IPS-15b (cell line): ENCODE results near the gene PTPRB.

ENCODE experiments used
- H3K27me3 ChIP-seq: one replicate; pipeline ENCODE4 v1.6.1; 2013; ENCODE audit warnings: low read length; ENCODE audit not compliant: control insufficient read depth, insufficient read depth
- H3K36me3 ChIP-seq: one replicate; pipeline ENCODE4 v1.6.1; 2013; ENCODE audit warnings: low read length; ENCODE audit not compliant: control insufficient read depth, insufficient read depth
- H3K4me1 ChIP-seq: one replicate; pipeline ENCODE4 v1.6.1; 2013; ENCODE audit warnings: mild to moderate bottlenecking, low read length; ENCODE audit not compliant: control insufficient read depth, insufficient read depth
- H3K4me3 ChIP-seq: one replicate; pipeline ENCODE4 v1.5.1; 2013; ENCODE audit warnings: low read depth, low read length
- H3K9ac ChIP-seq: one replicate; pipeline ENCODE4 v1.6.1; 2013; ENCODE audit warnings: low read depth, mild to moderate bottlenecking, low read length
- H3K9me3 ChIP-seq: one replicate; pipeline ENCODE4 v1.6.1; 2013; ENCODE audit warnings: mild to moderate bottlenecking, low read length; ENCODE audit not compliant: control insufficient read depth, insufficient read depth

Gene PTPRB

GRCh38 chr12:70640901-70641300 lies 3.7 kb upstream of the PTPRB start:
- H3K4me1 ChIP-seq, result no peaks in the 10 kb centered on the region
- no peaks in the 10 kb centered on the region for H3K36me3 ChIP-seq
- no peak overlapping the region for H3K9ac ChIP-seq
- no peaks in the 10 kb centered on the region for H3K9me3 ChIP-seq
- H3K27me3 ChIP-seq, result no peaks in the 10 kb centered on the region
- no peak overlapping the region for H3K4me3 ChIP-seq

GRCh38 chr12:70639535-70639934 lies 2.3 kb upstream of the PTPRB start:
- no peaks in the 10 kb centered on the region for H3K9me3 ChIP-seq
- no peak overlapping the region for H3K4me3 ChIP-seq
- H3K9ac ChIP-seq, result no peak overlapping the region
- H3K27me3 ChIP-seq, result no peaks in the 10 kb centered on the region
- no peaks in the 10 kb centered on the region for H3K36me3 ChIP-seq
- no peaks in the 10 kb centered on the region for H3K4me1 ChIP-seq

- Histone ChIP-seq H3K27me3 (no peaks in the 10 kb centered on the region), H3K4me3 (no peak overlapping the region), H3K9me3 (no peaks in the 10 kb centered on the region), H3K36me3 (no peaks in the 10 kb centered on the region), H3K4me1 (no peaks in the 10 kb centered on the region), H3K9ac (no peak overlapping the region)
Observed at GRCh38 chr12:70638639-70639360, 1.6 kb upstream of the PTPRB start.

GRCh38 chr12:70635755-70636154 lies 1.5 kb downstream of the PTPRB start:
- H3K36me3 ChIP-seq, result no peaks in the 10 kb centered on the region
- H3K9me3 ChIP-seq, result no peaks in the 10 kb centered on the region
- H3K9ac ChIP-seq, result no peak overlapping the region
- no peaks in the 10 kb centered on the region for H3K4me1 ChIP-seq
- no peaks in the 10 kb centered on the region for H3K27me3 ChIP-seq
- no peak overlapping the region for H3K4me3 ChIP-seq

- Histone ChIP-seq H3K9ac (no peak overlapping the region), H3K27me3 (no peaks in the 10 kb centered on the region), H3K9me3 (no peaks in the 10 kb centered on the region), H3K4me1 (no peaks in the 10 kb centered on the region), H3K4me3 (no peak overlapping the region), H3K36me3 (no peaks in the 10 kb centered on the region)
Observed at GRCh38 chr12:70628701-70629480, 8.3 kb downstream of the PTPRB start.

- Histone ChIP-seq H3K9me3 (no peaks in the 10 kb centered on the region), H3K4me3 (no peak overlapping the region), H3K36me3 (no peaks in the 10 kb centered on the region), H3K27me3 (no peaks in the 10 kb centered on the region), H3K9ac (no peak overlapping the region), H3K4me1 (no peaks in the 10 kb centered on the region)
Observed at GRCh38 chr12:70627677-70628076, 9.6 kb downstream of the PTPRB start.

- H3K9me3 ChIP-seq, result no peaks in the 10 kb centered on the region
- H3K9ac ChIP-seq, result no peak overlapping the region
- H3K36me3 ChIP-seq, result no peaks in the 10 kb centered on the region
- H3K4me1 ChIP-seq, result no peaks in the 10 kb centered on the region
- no peaks in the 10 kb centered on the region for H3K27me3 ChIP-seq
- H3K4me3 ChIP-seq, result no peak overlapping the region
Observed at GRCh38 chr12:70626180-70626579, 11.0 kb downstream of the PTPRB start.

GRCh38 chr12:70619471-70620152 lies 17.6 kb downstream of the PTPRB start:
- no peak overlapping the region for H3K9ac ChIP-seq
- H3K9me3 ChIP-seq, result no peaks in the 10 kb centered on the region
- no peak overlapping the region for H3K4me3 ChIP-seq
- no peaks in the 10 kb centered on the region for H3K27me3 ChIP-seq
- H3K36me3 ChIP-seq, result no peaks in the 10 kb centered on the region
- H3K4me1 ChIP-seq, result peaks cover 7% of the 10 kb centered on the region

GRCh38 chr12:70618371-70618770 lies 18.9 kb downstream of the PTPRB start:
- Histone ChIP-seq H3K9ac (no peak overlapping the region), H3K27me3 (no peaks in the 10 kb centered on the region), H3K36me3 (no peaks in the 10 kb centered on the region), H3K4me1 (peaks cover 10% of the 10 kb centered on the region), H3K4me3 (no peak overlapping the region), H3K9me3 (no peaks in the 10 kb centered on the region)

- Histone ChIP-seq H3K36me3 (no peaks in the 10 kb centered on the region), H3K27me3 (no peaks in the 10 kb centered on the region), H3K9ac (no peak overlapping the region), H3K9me3 (no peaks in the 10 kb centered on the region), H3K4me3 (no peak overlapping the region), H3K4me1 (peaks cover 10% of the 10 kb centered on the region)
Observed at GRCh38 chr12:70617450-70617849, 19.8 kb downstream of the PTPRB start.

GRCh38 chr12:70615174-70615866 lies 21.9 kb downstream of the PTPRB start:
- H3K36me3 ChIP-seq, result no peaks in the 10 kb centered on the region
- H3K4me1 ChIP-seq, result peaks cover 10% of the 10 kb centered on the region
- peaks cover 6% of the 10 kb centered on the region for H3K27me3 ChIP-seq
- H3K9ac ChIP-seq, result no peak overlapping the region
- H3K4me3 ChIP-seq, result no peak overlapping the region
- H3K9me3 ChIP-seq, result no peaks in the 10 kb centered on the region
